Heart left ventricle (tissue), 16 donors: ENCODE data around the gene GUCA1A. TPM values are rescaled to one million over a fixed set of nuclear protein-coding genes. Genes with fewer than 3 reads are reported as not detected.

Source experiments
- ATAC-seq, 4 donors: fragments of 200-7000 bp; cut with Tn5 transposase; one replicate each; pipeline ENCODE4 v1.9.1; 2020 to 2022; ENCODE audit warnings: moderate library complexity in 4 of 4, mild to moderate bottlenecking in 3 of 4, moderate number of reproducible peaks in 1 of 4
- DNase-seq, 5 donors: peaks; one replicate each; pipeline ENCODE4 v3.0.0-alpha.2; 2020
- H3K27ac ChIP-seq, 12 donors: fragments of 200-600 bp; sonication (generic) in 4 of 12; one replicate each; pipeline versions ENCODE4 v1.5.0 to v1.8.0; 2016 to 2022; ENCODE audit warnings: mild to moderate bottlenecking in 2 of 12
- H3K27me3 ChIP-seq, 9 donors: fragments of 200-600 bp; sonication (generic) in 2 of 9; one replicate each; pipeline versions ENCODE4 v1.5.1 to v1.8.0; 2016 to 2022; ENCODE audit warnings: mild to moderate bottlenecking in 3 of 9
- H3K36me3 ChIP-seq, 9 donors: fragments of 200-600 bp; sonication (generic) in 2 of 9; one replicate each; pipeline versions ENCODE4 v1.5.0 to v1.8.0; 2018 to 2022; ENCODE audit warnings: mild to moderate bottlenecking in 2 of 9
- H3K4me1 ChIP-seq, 12 donors: fragments of 200-600 bp; sonication (generic) in 4 of 12; one replicate each; pipeline versions ENCODE4 v1.5.0 to v1.8.0; 2016 to 2022; ENCODE audit warnings: mild to moderate bottlenecking in 3 of 12
- H3K4me3 ChIP-seq, 12 donors: fragments of 200-600 bp; sonication (generic) in 4 of 12; one replicate each; pipeline versions ENCODE4 v1.5.0 to v1.8.0; 2017 to 2022; ENCODE audit warnings: mild to moderate bottlenecking in 9 of 12, moderate library complexity in 4 of 12
- H3K9me3 ChIP-seq, 12 donors: fragments of 200-600 bp; sonication (generic) in 4 of 12; one replicate each; pipeline versions ENCODE4 v1.5.0 to v1.8.0; 2016 to 2022; ENCODE audit warnings: mild to moderate bottlenecking in 1 of 12
- CTCF ChIP-seq, 12 donors: fragments of 200-600 bp; sonication (generic) in 4 of 12; IDR thresholded peaks; one replicate each; pipeline versions ENCODE4 v1.5.0 to v1.8.0; 2018 to 2022; ENCODE audit warnings: antibody characterized with exemption in 12 of 12, mild to moderate bottlenecking in 5 of 12
- POLR2A ChIP-seq, 2 donors: fragments of 450-650 bp; IDR thresholded peaks; one replicate each; pipeline ENCODE4 v1.6.1; 2017; ENCODE audit warnings: antibody characterized with exemption in 2 of 2, mild to moderate bottlenecking in 2 of 2, moderate library complexity in 2 of 2
- WGBS, 4 donors: extraction: QIAGEN DNeasy Blood & Tissue Kit in 2 of 4; methylation state at CpG; one replicate each; pipeline versions ENCODE4 v1.1.5 to v1.1.7; 2013 to 2018; 5-methylcytosine and 5-hydroxymethylcytosine counted together
- intact Hi-C, 10 donors: fragments of 100-400 bp; cut with DNase I; formaldehyde crosslinking; loops; one replicate each; pipeline versions ENCODE4 v1.11.1 to v1.14.2; 2022
- polyA plus RNA-seq, 2 donors: library from polyadenylated mRNA; stranded (reverse); fragments of 200-250 nt; gene quantifications; one replicate each; pipeline ENCODE4 v1.2.3, GENCODE V29; 2013
- total RNA-seq, 9 donors: library from RNA; depleted of rRNA in 2 of 9; stranded (reverse); fragments of >200 nt in 2 of 9; fragmentation: NEBNext Ultra II Directional in 3 of 9; extraction: Animal tissue kit (Norgen Biotek cat#: 25700) in 3 of 9; gene quantifications; one replicate each; pipeline versions ENCODE4 v1.1.0 to v1.2.4, GENCODE V29; 2016 to 2023
- donor health status: ischemic (EF 13 %, LVEDD 7.1; RV severe dilation, severe dysfunction).
- donor health status: healthy with polysubstance abuse.
- donor health status: DM: no; HTN: yes; CAD: no.
- donor health status: DM: no; HTN: no; CAD: no.
- donor health status: ischemic (EF 25% LVEDD 6.9; RV normal size, moderate dysfunction).
- donor health status: ischemic (EF 25% LVEDD 5.7; RV mildly dilated, moderate dysfunction).
- donor health status: healthy.
- donor health status: DM: yes; HTN: yes; CAD: no.
- donor health status: ischemic (EF 35%, LVEDD 5.7; RV mildly dilated, moderate dysfunction).
- donor health status: nonischemic (EF 11% LVEDD 7.7; RV severe dilation, severe dysfunction).
- donor health status: DM: yes; HTN: yes; CAD: no.
- donor health status: PGD.
- donor health status: ischemic (EF 29% LVEDD 5.4; RV normal size, mild dysfunction).
- donor health status: nonischemic (EF 23%, LVEDD 6.1; RV moderate dilation, normal function).

GUCA1A gene
- total and polyA plus RNA-seq, 11 donors = 0.13 to 0.28 (median 0.19) TPM; not detected in 8

- Histone ChIP-seq H3K27me3 (peaks cover 0 to 10% (median 2%) of the 10 kb centered on the region in 9 donors), H3K4me3 (no peak overlapping the region), H3K9me3 (no peaks in the 10 kb centered on the region), H3K4me1 (peaks cover 0 to 18% (median 5%) of the 10 kb centered on the region in 12 donors), H3K36me3 (no peaks in the 10 kb centered on the region), H3K27ac (no peak overlapping the region)
- ATAC-seq (no peak), DNase-seq (peak in 1 of 5 donors; percentile 15)
- intact Hi-C loops = no loop called here
- 79 to 91% (median 84%) methylated on average over 4 to 7 of the region's 7 CpGs for WGBS, 4 donors
- no peak for TF ChIP-seq POLR2A (IDR thresholded peaks at IDR 0.05)
- TF ChIP-seq CTCF (IDR thresholded peaks at IDR 0.05) = no peak
These were observed 35.9 kb upstream of the GUCA1A start for GRCh38 chr6:42137194-42137753.

GRCh38 chr6:42138190-42138589 is 35.0 kb upstream of the GUCA1A start:
- H3K27ac ChIP-seq = no peak overlapping the region
- H3K4me3 ChIP-seq = no peak overlapping the region
- H3K36me3 ChIP-seq = no peaks in the 10 kb centered on the region
- 95 to 98% (median 96%) methylated on average over 6 of the region's 6 CpGs for WGBS, 4 donors
- intact Hi-C loops = no loop called here
- no peak for TF ChIP-seq POLR2A (IDR thresholded peaks at IDR 0.05)
- ATAC-seq (no peak), DNase-seq (no peak)
- peaks cover 0 to 19% (median 8%) of the 10 kb centered on the region in 9 donors for H3K27me3 ChIP-seq
- no peaks in the 10 kb centered on the region for H3K9me3 ChIP-seq
- H3K4me1 ChIP-seq = peaks cover 0 to 23% (median 9%) of the 10 kb centered on the region in 12 donors

GRCh38 chr6:42138630-42139619 is 34.2 kb upstream of the GUCA1A start:
- Histone ChIP-seq H3K27me3 (peaks cover 0 to 24% (median 10%) of the 10 kb centered on the region in 9 donors), H3K36me3 (no peaks in the 10 kb centered on the region), H3K9me3 (no peaks in the 10 kb centered on the region), H3K27ac (no peak overlapping the region), H3K4me1 (peaks cover 0 to 23% (median 9%) of the 10 kb centered on the region in 12 donors), H3K4me3 (no peak overlapping the region)
- no peak for DNase-seq
- WGBS, 4 donors = 61 to 75% (median 70%) methylated on average over 9 of the region's 9 CpGs
- ATAC-seq = no peak
- intact Hi-C loops = no loop called here
- TF ChIP-seq POLR2A (IDR thresholded peaks at IDR 0.05) (no peak), CTCF (IDR thresholded peaks at IDR 0.05) (no peak)

DNA sequence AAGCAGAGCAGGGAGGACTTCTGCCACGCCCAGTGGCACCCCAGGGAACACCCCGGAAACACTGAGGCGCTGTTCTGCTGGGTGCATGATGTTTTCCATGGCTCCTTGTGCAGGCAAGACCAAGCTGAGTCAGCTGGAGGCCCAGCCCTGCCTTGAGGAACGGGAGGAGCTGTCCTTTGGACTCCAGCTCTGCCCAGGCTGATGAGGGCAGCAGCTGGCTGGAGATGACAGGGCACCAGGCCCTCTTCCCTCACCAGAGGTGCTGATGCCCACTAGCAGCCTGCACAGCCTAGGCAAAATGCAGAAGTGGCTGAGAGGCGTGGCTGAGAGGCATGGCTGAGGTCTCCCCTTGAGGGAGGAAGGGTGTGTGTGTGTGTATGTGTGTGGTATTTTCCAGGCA is 33.1 kb upstream of the GUCA1A start:
- no peak for TF ChIP-seq POLR2A (IDR thresholded peaks at IDR 0.05)
- peaks cover 0 to 24% (median 10%) of the 10 kb centered on the region in 9 donors for H3K27me3 ChIP-seq
- WGBS, 4 donors = 88 to 96% (median 92%) methylated on average over 4 to 5 of the region's 5 CpGs
- DNase-seq (no peak), ATAC-seq (peak in 1 of 4 donors; percentile 40)
- intact Hi-C loops = no loop called here
- no peak overlapping the region for H3K27ac ChIP-seq
- no peaks in the 10 kb centered on the region for H3K36me3 ChIP-seq
- H3K9me3 ChIP-seq = no peaks in the 10 kb centered on the region
- peaks cover 0 to 23% (median 9%) of the 10 kb centered on the region in 12 donors for H3K4me1 ChIP-seq
- H3K4me3 ChIP-seq = no peak overlapping the region
